Measurements from ENCODE around the gene ACTA2.

Gene ACTA2

GRCh38 chr10:88898727-88899126, 53.8 kb downstream of the ACTA2 start:
- in situ Hi-C loops (cut with MboI; ENCODE audit: low sequenced_read_pairs): no loop called here

GRCh38 chr10:88896994-88897853, 55.3 kb downstream of the ACTA2 start:
- in situ Hi-C loops (cut with MboI; ENCODE audit: low sequenced_read_pairs): no loop called here

- in situ Hi-C loops (cut with MboI; ENCODE audit: low sequenced_read_pairs): no loop called here
These were observed 56.1 kb downstream of the ACTA2 start for GRCh38 chr10:88896372-88896993.

- in situ Hi-C loops (cut with MboI; ENCODE audit: low sequenced_read_pairs): no loop called here
These were observed 57.3 kb downstream of the ACTA2 start for GRCh38 chr10:88895250-88895649.

- in situ Hi-C loops (cut with MboI; ENCODE audit: low sequenced_read_pairs): no loop called here
These were observed 59.0 kb downstream of the ACTA2 start for GRCh38 chr10:88893611-88894010.

GRCh38 chr10:88892222-88892967, 60.2 kb downstream of the ACTA2 start:
- in situ Hi-C loops (cut with MboI; ENCODE audit: low sequenced_read_pairs): no loop called here

- in situ Hi-C loops (cut with MboI; ENCODE audit: low sequenced_read_pairs): no loop called here
These were observed 61.7 kb downstream of the ACTA2 start for GRCh38 chr10:88890681-88891381.

- in situ Hi-C loops (cut with MboI; ENCODE audit: low sequenced_read_pairs): no loop called here
These were observed 62.8 kb downstream of the ACTA2 start for GRCh38 chr10:88889559-88890337.

GRCh38 chr10:88888810-88889445, 63.6 kb downstream of the ACTA2 start:
- in situ Hi-C loops (cut with MboI; ENCODE audit: low sequenced_read_pairs): no loop called here

GRCh38 chr10:88886557-88886956, 66.0 kb downstream of the ACTA2 start:
- in situ Hi-C loops (cut with MboI; ENCODE audit: low sequenced_read_pairs): no loop called here
